KOPT-K1 (cell line): Measurements from ENCODE around the gene ATXN2.
"Not testable (repeated sequence)": the region's sequence is repeated elsewhere in the genome, so short reads cannot be mapped to it uniquely, and the experiment has no call there.

Experiments
- H3K27ac ChIP-seq: fragments of 200-600 bp; sonication (generic); 2 replicates; pipeline ENCODE4 v1.5.1; 2016; ENCODE audit warnings: antibody characterized with exemption, mild to moderate bottlenecking, low read depth, low read length; ENCODE audit not compliant: poor library complexity, severe bottlenecking
- H3K36me3 ChIP-seq: fragments of 200-600 bp; sonication (generic); 2 replicates; pipeline ENCODE4 v1.5.1; 2017; ENCODE audit warnings: antibody characterized with exemption, mild to moderate bottlenecking, low read length, moderate library complexity; ENCODE audit not compliant: insufficient read depth
- H3K9me3 ChIP-seq: fragments of 200-600 bp; sonication (generic); 2 replicates; pipeline ENCODE4 v1.5.1; 2017; ENCODE audit warnings: antibody characterized with exemption, low read length, mild to moderate bottlenecking; ENCODE audit not compliant: insufficient read depth, poor library complexity, severe bottlenecking

The ATXN2 gene

DNA sequence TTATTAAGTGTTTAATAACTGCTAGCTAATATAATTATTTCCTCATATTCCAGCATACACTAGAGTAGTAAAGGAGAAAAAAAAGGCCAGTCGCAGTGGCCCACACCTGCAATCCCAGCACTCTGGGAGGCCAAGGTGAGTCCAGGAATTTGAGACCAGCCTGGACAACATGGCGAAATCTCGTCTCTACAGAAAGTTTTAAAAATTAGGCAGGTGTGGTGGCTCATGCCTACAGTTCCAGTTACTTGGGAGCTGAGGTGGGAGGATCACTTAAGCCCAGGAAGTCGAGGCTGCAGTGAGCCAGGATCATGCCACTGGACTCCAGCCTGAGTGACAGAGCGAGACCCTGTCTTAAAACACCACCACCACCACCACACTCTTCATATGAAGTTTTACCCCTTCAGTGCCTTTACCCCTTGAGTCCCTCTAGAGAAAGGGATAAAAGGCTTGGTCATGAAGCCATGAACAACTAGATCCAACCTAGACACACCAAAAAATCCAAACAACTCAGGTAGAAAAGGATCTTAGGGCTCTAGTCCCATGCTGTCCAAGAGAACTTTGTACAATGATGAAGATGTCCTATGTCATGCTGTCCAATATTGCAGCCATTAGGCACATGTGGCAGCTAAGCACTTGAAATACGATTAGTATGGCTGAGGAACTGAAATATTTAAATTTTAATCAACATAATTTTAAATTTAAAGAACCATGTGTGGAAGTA is 29.6 kb downstream of the ATXN2 start:
- no peaks in the 10 kb centered on the region for H3K9me3 ChIP-seq
- peaks cover 16% of the 10 kb centered on the region; the same call in 1 of the 2 replicates for H3K36me3 ChIP-seq
- no peak overlapping the region for H3K27ac ChIP-seq

DNA sequence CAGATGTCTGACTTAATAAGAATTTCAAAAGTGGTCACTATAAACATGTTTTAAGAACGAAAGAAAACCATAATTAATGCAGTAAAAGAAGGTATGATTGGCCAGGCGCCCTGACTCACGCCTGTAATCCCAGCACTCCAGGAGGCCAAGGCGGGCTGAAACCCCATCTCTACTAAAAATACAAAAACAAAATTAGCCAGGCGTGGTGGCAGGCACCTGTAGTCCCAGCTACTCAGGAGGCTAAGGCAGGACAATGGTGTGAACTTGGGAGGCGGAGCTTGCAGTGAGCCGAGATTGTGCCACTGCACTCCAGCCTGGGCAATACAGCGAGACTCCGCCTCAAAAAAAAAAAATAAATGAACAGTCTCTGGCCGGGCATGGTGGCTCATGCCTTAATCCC is 38.3 kb downstream of the ATXN2 start:
- not testable (repeated sequence) for H3K9me3 ChIP-seq, H3K27ac ChIP-seq
- H3K36me3 ChIP-seq = peaks cover 14% of the 10 kb centered on the region; the same call in 1 of the 2 replicates

DNA sequence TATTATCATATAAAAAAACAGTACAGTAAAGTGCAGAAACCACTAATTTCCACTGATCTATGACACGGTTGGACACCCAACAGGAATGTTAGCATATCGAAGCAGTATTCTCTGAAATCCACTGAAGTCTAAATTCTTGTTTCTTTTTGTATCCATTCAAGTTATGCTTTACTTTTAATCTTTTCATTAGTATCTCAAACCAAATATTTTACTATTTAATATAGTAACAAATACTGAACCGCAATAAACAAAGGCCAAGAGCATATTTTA is 41.1 kb downstream of the ATXN2 start:
- no peak overlapping the region for H3K27ac ChIP-seq
- peaks cover 9% of the 10 kb centered on the region for H3K36me3 ChIP-seq
- peaks cover 11% of the 10 kb centered on the region for H3K9me3 ChIP-seq

DNA sequence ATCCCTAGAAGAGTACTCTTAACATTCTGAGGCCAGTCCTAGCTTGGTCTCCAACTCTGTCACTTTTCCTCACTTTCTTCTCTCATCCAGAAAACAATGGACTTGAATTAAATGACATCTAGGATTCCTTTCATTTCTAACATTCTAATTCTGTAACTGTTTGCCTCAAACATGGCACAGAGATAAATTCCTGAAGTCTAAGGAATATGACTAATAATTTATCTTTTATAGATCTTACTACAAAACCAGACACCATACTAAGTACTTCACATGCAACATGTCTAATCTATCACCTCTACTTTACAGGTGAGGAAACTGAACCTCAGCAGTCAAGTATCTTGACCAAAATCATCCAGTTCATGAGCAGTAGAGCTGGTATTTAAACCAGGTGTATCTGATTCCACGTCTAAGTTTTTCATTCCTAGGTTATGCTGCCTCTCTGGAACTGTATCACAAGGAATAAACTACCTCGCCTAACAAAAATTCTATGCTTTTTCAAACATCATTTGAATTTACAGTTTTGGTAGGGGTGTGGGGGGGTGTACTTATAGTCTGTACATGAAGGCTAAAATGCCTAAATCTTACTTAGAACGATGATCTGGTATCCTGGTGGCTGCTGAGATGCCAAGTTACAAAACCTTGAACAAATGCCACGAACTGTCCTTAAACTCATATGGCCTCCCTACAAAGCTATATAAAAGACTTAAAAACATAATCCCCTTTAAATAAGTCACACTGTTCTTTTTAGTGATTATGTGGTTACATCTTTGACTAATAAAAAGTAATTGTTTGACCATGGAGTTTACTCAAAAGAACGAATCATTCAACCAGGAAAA is 41.6 kb downstream of the ATXN2 start:
- Histone ChIP-seq H3K9me3 (peaks cover 11% of the 10 kb centered on the region), H3K36me3 (peaks cover 11% of the 10 kb centered on the region), H3K27ac (no peak overlapping the region)

DNA sequence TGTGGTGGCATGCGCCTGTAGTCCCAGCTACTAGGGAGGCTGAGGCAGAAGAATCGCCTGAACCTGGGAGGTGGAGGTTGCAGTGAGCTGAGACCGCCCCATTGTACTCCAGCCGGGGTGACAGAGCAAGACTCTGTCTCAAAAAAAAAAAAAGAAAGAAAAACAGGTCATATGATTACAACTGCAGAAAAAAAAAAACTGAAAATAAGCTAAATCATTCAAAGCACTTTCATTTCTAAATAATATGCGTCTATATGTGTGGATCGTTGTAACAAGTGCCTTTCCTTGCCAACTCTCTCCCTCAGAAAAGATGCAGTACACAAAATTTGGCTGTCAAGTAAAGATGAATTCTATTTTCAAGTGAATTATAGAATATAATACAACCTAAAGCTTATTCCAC is 42.4 kb downstream of the ATXN2 start:
- no peak overlapping the region for H3K27ac ChIP-seq
- peaks cover 19% of the 10 kb centered on the region for H3K36me3 ChIP-seq

DNA sequence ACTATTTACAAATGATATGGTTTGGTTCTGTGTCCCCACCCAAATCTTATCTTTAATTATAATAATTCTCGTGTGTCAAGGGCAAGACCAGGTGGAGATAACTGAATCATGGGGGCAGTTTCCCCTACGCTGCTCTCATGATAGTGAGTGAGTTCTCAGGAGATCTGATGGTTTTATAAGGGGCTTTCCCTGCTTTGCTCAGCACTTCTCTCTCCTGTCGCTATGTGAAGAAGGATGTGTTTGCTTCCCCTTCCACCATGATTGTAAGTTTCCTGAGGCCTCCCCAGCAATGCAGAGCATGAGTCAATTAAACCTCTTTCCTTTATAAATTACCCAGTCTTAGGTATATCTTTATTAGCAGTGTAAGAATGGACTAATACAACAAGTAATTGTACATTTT is 43.8 kb downstream of the ATXN2 start:
- not testable (repeated sequence) for H3K27ac ChIP-seq
- H3K36me3 ChIP-seq = peaks cover 33% of the 10 kb centered on the region
- H3K9me3 ChIP-seq = peaks cover 11% of the 10 kb centered on the region

More for the DNA sequence above, 42.4 kb downstream of the ATXN2 start:
- peaks cover 11% of the 10 kb centered on the region for H3K9me3 ChIP-seq

DNA sequence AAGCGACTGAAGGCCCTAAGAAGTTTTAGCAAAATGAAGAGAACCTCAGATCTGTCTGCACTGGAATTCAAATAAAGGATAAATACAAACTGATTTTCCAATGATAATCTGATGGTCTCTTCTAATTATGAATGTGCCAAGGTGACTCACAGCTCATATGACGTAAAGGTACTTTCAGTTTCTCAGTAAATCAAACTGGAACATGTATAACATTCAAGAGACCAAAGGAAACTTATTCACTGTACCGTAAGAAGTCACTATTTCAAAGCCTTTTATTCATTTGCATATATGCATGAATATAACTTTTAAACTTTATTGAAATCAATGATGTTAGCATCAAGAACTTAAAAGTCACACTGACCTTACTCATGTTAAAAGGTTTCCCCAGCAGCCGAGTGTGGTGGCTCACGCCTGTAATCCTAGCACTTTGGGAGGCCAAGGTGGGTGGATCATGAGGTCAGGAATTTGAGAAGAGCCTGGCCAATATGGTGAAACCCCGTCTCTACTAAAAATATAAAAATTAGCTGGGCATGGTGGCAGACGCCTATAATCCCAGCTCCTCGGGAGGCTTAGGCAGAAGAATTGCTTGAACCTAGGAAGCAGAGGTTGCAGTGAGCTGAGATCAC is 52.2 kb downstream of the ATXN2 start:
- Histone ChIP-seq H3K27ac (no peak overlapping the region), H3K9me3 (no peaks in the 10 kb centered on the region), H3K36me3 (peaks cover 82% of the 10 kb centered on the region)

DNA sequence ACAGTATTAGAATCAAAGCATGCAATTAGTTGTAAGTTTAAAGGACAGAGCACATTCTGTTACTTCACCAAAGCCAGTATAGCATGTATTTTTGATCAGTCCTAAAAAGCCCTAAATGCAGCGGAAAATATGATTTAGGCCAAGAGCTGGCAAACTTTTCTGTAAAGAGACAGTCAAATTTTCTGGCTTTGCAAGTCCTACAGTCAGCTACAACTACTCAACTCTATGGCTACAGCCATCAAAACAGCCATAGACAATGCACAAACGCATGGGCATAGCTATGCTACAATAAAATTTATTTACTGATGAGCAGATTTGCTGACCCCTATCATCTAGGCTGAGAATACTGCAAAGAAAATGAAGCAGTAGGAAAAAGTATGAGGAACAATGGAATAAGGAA is 52.9 kb downstream of the ATXN2 start:
- Histone ChIP-seq H3K9me3 (no peaks in the 10 kb centered on the region), H3K27ac (no peak overlapping the region), H3K36me3 (peaks cover 77% of the 10 kb centered on the region)

DNA sequence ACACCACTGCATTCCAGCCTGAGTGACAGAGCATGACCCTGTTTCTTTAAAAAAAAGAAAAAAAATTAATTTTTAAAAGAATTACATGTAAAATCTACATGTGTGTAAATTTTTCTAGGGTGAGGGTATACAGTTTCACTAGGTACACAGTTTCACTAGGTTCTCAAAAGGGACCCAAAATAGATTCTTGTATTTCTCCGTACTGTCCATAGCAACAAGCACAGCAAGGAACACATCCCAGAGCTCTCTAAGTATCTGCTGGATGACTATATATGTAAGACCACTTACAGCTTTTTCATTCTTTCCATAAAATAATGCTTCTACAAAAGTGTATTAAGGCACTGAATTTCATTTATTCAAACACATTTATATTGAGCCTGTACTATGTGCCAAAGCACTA is 55.1 kb downstream of the ATXN2 start:
- Histone ChIP-seq H3K36me3 (peaks cover 62% of the 10 kb centered on the region), H3K9me3 (no peaks in the 10 kb centered on the region), H3K27ac (no peak overlapping the region)

DNA sequence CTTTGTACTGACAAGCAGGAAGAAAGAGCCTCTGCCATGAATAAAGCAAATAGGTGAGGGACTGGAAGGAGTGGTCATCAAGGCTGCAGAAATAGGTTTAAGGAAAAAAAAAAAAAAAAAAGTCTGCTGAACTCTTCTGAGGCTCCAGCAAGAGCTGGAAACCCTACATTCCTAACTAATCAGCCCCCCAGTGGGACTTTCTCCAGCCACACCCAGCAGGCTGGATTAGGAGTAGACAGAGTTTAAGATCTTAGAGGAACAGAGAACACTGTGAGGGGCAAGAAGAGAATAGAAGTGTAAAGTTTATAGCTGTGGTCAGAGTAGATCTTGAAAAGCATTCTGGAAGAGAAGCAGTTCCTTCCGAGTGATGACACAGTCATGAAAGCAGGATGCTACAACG is 66.4 kb downstream of the ATXN2 start:
- Histone ChIP-seq H3K9me3 (no peaks in the 10 kb centered on the region), H3K36me3 (peaks cover 78% of the 10 kb centered on the region), H3K27ac (no peak overlapping the region)

DNA sequence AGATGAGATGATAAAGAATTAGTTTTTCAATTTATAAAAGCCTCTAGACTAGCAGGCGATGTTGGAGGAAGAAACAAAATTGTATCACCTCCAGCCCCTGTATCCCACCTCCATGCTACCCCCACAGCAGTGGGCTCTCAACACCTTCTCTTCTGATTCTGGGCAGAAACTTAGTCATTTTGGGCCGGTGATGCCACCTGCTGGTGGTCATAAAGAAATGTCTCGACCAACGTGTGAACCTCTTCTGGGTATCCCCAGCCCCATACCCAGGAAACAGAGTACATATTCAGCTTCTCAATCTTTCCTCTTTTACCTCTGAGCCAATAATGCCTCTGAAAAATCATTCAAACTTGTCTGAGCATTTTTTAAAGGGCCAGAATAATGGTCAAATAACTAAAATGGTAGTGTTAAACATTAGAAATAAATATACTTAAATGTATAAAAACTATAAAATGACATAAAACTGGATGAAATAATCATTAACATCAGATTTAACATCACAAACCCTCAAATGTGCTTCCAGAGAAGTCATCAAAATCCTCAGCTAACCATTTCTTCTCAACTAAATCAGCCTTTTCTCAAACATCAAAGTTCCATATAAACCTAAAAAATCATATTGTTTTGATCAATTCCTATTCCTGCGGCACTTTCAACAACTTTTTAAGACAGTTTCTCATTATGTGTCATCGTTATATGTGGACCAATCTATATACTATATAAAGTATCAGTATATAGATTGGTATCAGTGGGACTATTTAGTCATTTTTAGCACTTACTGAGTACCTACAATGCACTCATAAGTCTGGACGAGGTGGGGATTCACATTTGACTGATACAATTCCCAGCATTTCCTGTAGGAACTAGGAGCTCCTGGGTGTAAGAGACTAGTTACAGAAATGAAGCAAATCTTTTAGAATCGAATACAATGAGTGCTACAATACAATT is 69.4 kb downstream of the ATXN2 start:
- peaks cover 79% of the 10 kb centered on the region for H3K36me3 ChIP-seq
- H3K9me3 ChIP-seq = no peaks in the 10 kb centered on the region
- no peak overlapping the region for H3K27ac ChIP-seq

DNA sequence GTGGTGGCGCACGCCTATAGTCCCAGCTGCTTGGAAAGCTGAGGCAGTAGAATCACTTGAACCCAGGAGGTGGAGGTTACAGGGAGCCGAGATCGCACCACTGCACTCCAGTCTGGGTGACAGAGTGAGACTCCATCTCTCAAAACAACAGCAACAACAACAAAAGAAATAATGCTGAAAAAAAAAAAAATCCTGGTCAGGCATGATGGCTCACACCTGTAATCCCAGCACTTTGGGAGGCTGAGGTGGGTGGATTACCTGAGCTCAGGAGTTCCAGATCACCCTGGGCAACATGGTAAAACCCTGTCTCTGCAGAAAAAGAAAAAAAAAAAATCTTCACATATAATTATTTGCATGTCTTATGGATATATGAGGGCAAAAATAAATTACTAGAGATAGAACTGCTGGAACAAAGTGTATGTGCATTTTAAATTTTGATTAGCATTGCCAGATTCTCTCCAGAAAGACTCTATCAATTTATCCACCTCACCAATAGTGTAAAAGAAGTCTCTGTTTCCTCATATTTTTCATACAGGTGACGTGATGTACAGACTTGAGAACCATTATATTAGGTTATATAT is 75.4 kb downstream of the ATXN2 start:
- Histone ChIP-seq H3K27ac (no peak overlapping the region), H3K36me3 (peaks cover 98% of the 10 kb centered on the region), H3K9me3 (no peaks in the 10 kb centered on the region)

DNA sequence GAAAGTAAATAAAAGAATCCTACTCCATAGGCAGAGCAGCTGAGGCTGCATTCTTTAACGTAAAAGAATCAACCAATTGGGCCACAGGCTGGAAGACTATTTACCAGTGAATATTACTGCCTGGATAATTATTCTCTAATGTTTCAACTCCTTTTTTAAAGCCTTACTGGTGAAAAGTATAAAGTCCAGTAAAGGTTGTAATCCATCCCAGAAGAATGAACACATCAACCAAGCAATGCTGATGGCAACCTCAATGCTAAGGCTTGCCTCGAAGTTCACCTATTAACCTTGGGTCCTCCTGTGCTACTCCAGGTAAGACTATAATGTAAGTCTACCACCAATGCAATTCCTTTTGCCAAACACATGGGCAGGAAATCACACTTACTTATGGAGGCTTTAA is 77.3 kb downstream of the ATXN2 start:
- H3K27ac ChIP-seq = no peak overlapping the region
- H3K36me3 ChIP-seq = peaks cover 98% of the 10 kb centered on the region

DNA sequence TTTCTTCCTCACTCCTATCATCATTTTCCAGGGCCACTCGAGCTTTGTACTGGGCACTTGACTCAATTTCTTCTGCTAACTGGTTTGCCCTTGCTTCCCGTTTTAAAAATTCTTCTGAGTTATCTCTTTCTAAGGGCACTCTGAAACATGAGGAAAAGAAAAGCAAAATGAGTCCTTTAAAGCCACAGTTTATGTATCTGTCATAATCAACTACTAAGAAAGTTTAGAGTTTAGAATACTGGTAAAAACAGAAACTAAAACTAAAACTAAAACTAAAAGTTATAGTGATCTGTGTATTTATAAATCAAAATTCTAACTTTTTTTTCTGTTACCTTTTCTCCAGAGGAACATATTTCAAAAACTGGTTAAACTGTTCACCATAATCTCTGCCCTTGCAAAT is 79.2 kb downstream of the ATXN2 start:
- Histone ChIP-seq H3K27ac (no peak overlapping the region), H3K9me3 (no peaks in the 10 kb centered on the region), H3K36me3 (peaks cover 99% of the 10 kb centered on the region)

More for the DNA sequence above, 77.3 kb downstream of the ATXN2 start:
- no peaks in the 10 kb centered on the region for H3K9me3 ChIP-seq
